Measurements from ENCODE around the gene AKNAD1.

The AKNAD1 gene

GRCh38 chr1:108843390-108844137 lies 13.3 kb downstream of the AKNAD1 start:
- TF ChIP-seq CTCF (IDR thresholded peaks at IDR 0.05; ENCODE audit: borderline replicate concordance, insufficient read depth, low read depth, low read length) = no peak
- H3K4me3 ChIP-seq (ENCODE audit: low read depth, low read length) = no peak overlapping the region

GRCh38 chr1:108842525-108843181 lies 14.2 kb downstream of the AKNAD1 start:
- H3K4me3 ChIP-seq (ENCODE audit: low read depth, low read length) = no peak overlapping the region
- TF ChIP-seq CTCF (IDR thresholded peaks at IDR 0.05; ENCODE audit: borderline replicate concordance, insufficient read depth, low read depth, low read length) = no peak

GRCh38 chr1:108841703-108842102 lies 15.2 kb downstream of the AKNAD1 start:
- no peak overlapping the region for H3K4me3 ChIP-seq (ENCODE audit: low read depth, low read length)
- TF ChIP-seq CTCF (IDR thresholded peaks at IDR 0.05; ENCODE audit: borderline replicate concordance, insufficient read depth, low read depth, low read length) = no peak

GRCh38 chr1:108832929-108833328 lies 24.0 kb downstream of the AKNAD1 start:
- H3K4me3 ChIP-seq (ENCODE audit: low read depth, low read length) = no peak overlapping the region
- no peak for TF ChIP-seq CTCF (IDR thresholded peaks at IDR 0.05; ENCODE audit: borderline replicate concordance, insufficient read depth, low read depth, low read length)

- H3K4me3 ChIP-seq (ENCODE audit: low read depth, low read length) = no peak overlapping the region
- no peak for TF ChIP-seq CTCF (IDR thresholded peaks at IDR 0.05; ENCODE audit: borderline replicate concordance, insufficient read depth, low read depth, low read length)
Measured at GRCh38 chr1:108831225-108831624, 25.7 kb downstream of the AKNAD1 start.

GRCh38 chr1:108830119-108831008 lies 26.5 kb downstream of the AKNAD1 start:
- H3K4me3 ChIP-seq (ENCODE audit: low read depth, low read length) = no peak overlapping the region
- TF ChIP-seq CTCF (IDR thresholded peaks at IDR 0.05; ENCODE audit: borderline replicate concordance, insufficient read depth, low read depth, low read length) = no peak

Measured in GM12875 (cell line).